ENCODE results near the gene SLC14A1.
A peak's percentile ranks its signal among the peaks of the same experiment; 100 is the strongest.

SLC14A1 gene

GRCh38 chr18:45723567-45724355, at the start of gene SLC14A1:
Gene SLC14A1 (plus strand): TSS chr18:45724181. CDS start chr18:45730321, 6,140 bp downstream.
- no peak for DNase-seq

- DNase-seq: no peak
Observed at GRCh38 chr18:45677276-45677807, 46.6 kb upstream of the SLC14A1 start.

- no peak for DNase-seq
Observed at GRCh38 chr18:45678441-45678840, 45.5 kb upstream of the SLC14A1 start.

- DNase-seq: no peak
Observed at GRCh38 chr18:45678850-45679249, 45.1 kb upstream of the SLC14A1 start.

GRCh38 chr18:45680066-45680690, 43.8 kb upstream of the SLC14A1 start:
- no peak for DNase-seq

GRCh38 chr18:45682181-45682580, 41.8 kb upstream of the SLC14A1 start:
- DNase-seq: no peak

- no peak for DNase-seq
Observed at GRCh38 chr18:45684341-45685115, 39.5 kb upstream of the SLC14A1 start.

GRCh38 chr18:45686891-45687611, 36.9 kb upstream of the SLC14A1 start:
- peak; percentile 62 to 66 for DNase-seq

GRCh38 chr18:45687621-45688020, 36.4 kb upstream of the SLC14A1 start:
- peak in 1 of 2 experiments; percentile 44 for DNase-seq

GRCh38 chr18:45688113-45688512, 35.9 kb upstream of the SLC14A1 start:
- DNase-seq: peak in 1 of 2 experiments; percentile 39

- peak; percentile 73 to 76 for DNase-seq
Observed at GRCh38 chr18:45688833-45689232, 35.1 kb upstream of the SLC14A1 start.

- DNase-seq: no peak
Observed at GRCh38 chr18:45689396-45689795, 34.6 kb upstream of the SLC14A1 start.

GRCh38 chr18:45690975-45691815, 32.8 kb upstream of the SLC14A1 start:
- DNase-seq: peak; percentile 85 to 86

- DNase-seq: no peak
Observed at GRCh38 chr18:45691816-45692179, 32.2 kb upstream of the SLC14A1 start.

GRCh38 chr18:45702708-45703265, 21.2 kb upstream of the SLC14A1 start:
- DNase-seq: no peak

GRCh38 chr18:45708831-45709230, 15.2 kb upstream of the SLC14A1 start:
- no peak for DNase-seq

- DNase-seq: no peak
Observed at GRCh38 chr18:45712061-45712460, 11.9 kb upstream of the SLC14A1 start.

- no peak for DNase-seq
Observed at GRCh38 chr18:45713239-45713638, 10.7 kb upstream of the SLC14A1 start.

- no peak for DNase-seq
Observed at GRCh38 chr18:45715212-45715780, 8.7 kb upstream of the SLC14A1 start.

- no peak for DNase-seq
Observed at GRCh38 chr18:45719106-45719505, 4.9 kb upstream of the SLC14A1 start.

- DNase-seq: peak; percentile 87 to 89
Observed at GRCh38 chr18:45722899-45723298, 1.1 kb upstream of the SLC14A1 start.

All from activated T-cell treated with anti-CD3 and anti-CD28 coated beads, Interleukin-2, amount 50 U/mL, for 48 hours (primary cell).